GM18867 (cell line): ENCODE data around the gene PSTPIP1.

Source experiments
- ATAC-seq: cut with Tn5 transposase; IDR thresholded peaks from one replicate; pipeline ENCODE4 v1.9.1; 2021; ENCODE audit warnings: mild to moderate bottlenecking, moderate library complexity; ENCODE audit not compliant: unreplicated experiment

Gene PSTPIP1

DNA sequence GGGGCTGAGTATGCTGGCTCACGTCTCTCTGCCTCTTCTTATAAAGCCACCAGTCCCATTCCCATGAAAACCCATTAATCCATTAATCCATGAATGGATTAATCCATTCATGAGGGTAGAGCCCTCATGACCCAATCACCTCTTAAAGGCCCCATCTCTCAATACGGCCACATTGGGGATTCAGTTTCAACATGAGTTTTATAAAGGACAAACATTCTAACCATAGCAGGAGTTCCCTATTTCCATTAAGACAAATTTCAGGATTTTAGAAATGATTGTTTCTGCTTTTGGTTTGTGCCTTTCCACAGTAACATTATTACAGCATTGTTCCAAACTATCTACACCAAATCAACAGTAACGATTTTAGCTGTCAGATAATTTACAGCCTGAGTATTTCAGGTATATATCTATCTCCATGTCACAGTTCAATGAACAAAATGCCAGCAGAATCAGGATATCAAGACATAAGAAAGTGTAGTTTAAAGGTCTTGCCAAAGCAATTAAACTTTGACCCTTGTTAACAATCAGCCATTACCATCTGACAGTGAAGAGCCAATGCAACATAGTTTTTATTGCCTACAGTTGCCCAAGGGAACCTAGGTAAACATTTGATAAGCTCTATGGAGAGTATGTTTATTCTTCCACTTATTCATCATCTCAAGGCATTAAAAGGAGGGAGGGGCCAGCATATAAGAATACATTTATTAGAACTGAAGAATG is 72.2 kb downstream of the PSTPIP1 start:
- no peak for ATAC-seq

GRCh38 chr15:77067691-77068367 is 72.9 kb downstream of the PSTPIP1 start:
- peak; percentile 44 for ATAC-seq

DNA sequence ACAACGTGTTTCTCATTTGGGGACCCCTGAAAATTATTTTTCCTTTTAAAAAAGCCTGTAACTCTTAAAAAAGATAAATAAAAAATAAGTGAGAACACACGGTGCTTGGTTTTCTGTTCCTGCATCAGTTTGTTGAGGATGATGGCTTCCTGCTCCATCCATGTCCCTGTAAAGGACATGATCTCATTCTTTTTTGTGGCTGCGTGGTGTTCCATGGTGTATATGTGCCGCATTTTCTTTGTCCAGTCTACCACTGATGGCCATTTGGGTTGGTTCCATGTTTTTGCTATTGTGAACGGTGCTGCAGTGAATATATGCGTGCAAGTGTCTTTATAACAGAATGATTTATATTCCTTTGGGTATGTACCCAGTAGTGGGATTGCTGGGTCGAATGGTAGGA is 73.7 kb downstream of the PSTPIP1 start:
- ATAC-seq = no peak

GRCh38 chr15:77069521-77070121 is 74.7 kb downstream of the PSTPIP1 start:
- ATAC-seq = no peak

- ATAC-seq = no peak
These were observed 75.2 kb downstream of the PSTPIP1 start for GRCh38 chr15:77070180-77070494.

DNA sequence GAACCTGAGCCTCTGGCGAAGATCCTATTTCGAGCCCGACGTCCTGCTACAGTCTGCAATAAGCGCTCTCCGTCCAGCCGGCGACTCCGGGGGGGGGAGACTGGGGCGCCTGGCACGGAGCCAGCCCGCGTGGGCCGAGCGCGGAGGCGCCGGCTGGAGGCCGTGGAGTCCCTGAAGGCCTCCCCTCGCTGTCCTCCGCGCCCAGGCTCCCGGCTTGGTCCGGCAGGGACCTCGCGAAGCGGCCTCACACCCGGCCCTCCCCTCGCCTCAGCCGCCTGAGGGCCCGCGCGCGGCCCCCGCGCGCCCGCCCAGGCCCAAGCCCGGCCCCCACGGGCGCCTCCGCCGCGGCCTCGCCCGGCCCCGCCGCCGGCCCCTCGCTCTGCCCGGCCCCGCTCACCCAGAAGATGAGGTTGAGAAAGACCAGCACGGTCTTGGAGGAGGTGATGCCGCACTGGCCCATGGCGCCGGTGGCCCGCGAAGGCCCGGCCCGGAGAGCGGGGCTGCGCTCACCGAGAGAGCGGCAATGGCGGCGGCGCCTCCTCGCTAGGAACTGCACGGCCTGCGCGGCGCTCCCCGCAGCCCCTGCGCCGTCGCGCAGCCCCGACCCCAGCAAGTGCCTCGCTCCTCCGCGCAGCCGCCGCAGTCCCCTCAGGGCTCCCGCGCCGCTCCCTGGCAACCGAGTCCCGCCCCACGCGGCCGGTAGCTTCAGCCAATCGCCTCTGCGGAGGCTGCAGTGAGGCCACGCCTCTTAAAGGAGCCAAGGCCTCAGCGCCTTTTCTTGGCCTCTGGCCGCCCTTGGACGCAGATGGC is 75.8 kb downstream of the PSTPIP1 start, which contains the start of gene TSPAN3:
TSS of gene TSPAN3 (minus strand) at position 615 of the 810 bp plus-strand sequence. CDS start at position 460, 155 bp downstream.
- peak; percentile 93 for ATAC-seq

DNA sequence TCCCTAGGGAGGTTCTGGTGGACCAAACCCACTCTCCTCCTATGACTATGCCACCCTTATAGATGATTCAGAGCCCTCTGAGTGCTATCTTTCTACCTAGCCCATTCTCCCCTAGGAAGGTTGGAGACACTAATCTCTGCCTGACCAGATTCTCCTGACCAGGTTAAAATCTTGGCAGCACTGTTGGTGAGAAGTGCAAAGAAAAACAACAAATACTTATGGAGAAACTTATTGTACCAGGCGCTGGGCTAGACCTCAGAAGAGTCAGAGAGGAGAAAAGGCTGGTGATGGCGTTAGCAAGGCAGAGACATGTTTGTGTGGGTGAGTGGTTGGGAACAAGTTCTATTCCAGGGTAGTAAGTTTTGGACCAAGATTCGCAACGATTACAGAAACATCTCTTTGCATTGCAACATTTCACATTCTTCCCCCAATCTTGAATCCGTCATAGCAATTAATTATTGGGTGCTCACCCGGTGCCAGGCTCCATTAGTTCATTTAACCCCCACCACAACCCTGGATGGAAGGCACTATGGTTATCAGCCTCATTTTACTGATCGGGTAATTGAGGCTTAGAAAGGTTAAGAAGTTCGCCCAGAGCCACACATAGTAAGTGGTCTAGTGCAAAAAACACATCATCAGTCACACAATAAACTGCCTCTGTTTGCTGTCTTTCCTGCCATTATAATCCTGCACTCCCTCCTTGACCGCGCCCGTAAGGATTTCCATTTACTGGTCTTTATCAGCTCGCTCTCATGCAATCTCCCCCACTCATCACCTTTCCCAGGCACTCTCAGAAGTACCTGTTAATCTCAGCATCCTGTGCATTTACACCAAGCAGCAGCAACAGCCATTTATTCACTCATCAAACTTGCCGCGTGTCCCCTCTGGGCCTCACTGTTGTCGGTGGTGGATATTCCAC is 76.6 kb downstream of the PSTPIP1 start:
- no peak for ATAC-seq

DNA sequence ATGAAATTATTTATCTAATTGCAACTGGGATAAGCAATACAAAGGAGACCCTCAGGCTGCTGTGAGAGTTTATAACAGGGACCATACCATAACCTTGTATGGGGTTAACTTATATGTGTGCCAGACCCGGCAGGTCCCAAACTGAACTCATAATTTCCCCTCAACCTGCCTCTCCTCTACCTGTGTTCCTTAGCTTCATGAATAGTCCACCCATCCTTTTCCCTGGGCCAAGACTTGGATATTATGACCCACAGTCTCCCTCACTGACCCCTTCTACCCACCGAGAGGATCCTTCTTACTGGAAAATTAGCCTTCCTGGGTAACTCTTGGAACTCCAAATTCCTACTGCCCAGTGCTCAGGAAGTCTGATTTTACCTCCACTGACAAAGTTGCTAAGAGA is 79.4 kb downstream of the PSTPIP1 start:
- ATAC-seq = no peak

GRCh38 chr15:77075528-77075927 is 80.6 kb downstream of the PSTPIP1 start:
- no peak for ATAC-seq

- ATAC-seq = no peak
These were observed 81.5 kb downstream of the PSTPIP1 start for GRCh38 chr15:77076323-77076915.

DNA sequence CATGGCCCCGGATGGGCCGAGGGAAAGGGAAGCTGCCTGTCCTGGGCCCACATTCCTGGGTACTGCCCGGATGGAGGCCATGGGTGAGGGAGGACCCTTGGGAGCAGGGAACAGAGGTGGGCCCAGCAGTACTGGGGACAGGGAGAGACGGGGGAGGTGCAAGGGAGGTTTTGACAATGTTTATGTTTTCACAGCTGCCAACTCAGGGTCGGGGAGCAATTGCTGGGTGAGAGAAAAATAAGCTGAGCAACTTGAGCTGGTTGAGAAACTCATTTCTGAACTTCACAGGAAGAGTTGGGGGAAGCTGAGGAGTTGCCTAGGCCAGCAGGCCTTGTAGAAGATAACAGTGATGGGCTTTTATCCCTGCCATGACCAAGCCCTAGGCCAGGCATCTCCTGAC is 87.0 kb downstream of the PSTPIP1 start:
- ATAC-seq = no peak

DNA sequence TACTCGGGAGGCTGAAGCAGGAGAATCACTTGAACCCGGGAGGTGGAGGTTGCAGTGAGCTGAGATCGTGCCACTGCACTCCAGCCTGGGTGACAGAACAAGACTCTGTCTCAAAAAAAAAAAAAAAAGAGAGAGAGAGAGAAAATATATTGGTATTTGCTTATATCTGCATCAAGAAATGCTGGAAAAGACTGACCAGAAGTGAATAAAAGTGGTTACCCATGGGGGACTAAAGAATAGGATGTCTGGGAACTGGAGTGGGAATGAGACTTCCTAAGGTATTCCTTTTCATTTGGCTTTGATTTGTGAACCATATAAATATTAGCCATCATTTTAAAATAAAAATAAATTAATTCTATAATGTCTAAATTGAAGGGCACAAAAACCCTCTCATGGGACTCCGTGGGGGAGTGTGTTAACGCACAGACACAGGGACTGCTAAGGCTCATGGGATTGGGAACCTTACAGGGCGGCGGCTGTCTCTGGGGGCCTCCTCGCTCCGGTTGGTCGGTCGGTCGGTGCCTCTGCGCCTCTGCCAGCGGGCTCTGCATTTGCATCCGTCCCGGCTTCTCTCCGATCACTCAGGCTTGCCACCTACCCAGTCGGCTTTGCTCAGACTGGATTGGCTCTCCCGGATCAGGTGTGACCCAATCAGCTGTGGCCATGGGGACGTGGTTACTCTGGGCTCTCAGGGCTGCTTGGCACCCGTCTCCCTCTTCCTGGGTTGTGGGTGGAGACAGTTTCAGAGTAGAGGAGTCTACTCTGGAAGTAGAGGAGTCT is 88.6 kb downstream of the PSTPIP1 start:
- peak; percentile 83 for ATAC-seq

DNA sequence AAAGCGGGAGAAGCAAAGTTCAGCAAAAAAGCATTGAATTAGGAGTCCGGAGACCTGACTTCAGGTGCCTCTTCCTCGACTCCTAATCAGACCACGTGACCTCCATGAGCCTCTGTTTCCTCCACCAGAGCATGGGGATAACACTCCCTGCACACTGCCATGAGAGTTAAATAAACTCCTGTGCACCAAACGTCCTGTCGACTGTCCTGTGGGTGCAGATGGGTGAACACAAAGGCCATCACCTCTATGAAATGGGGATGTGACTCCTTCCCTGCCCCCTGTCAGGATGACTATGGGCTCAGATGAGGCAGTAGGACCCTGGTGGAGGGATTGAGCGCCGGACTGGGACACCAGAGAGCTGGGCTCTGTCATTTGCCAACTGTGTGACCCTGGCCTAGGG is 89.5 kb downstream of the PSTPIP1 start:
- no peak for ATAC-seq

DNA sequence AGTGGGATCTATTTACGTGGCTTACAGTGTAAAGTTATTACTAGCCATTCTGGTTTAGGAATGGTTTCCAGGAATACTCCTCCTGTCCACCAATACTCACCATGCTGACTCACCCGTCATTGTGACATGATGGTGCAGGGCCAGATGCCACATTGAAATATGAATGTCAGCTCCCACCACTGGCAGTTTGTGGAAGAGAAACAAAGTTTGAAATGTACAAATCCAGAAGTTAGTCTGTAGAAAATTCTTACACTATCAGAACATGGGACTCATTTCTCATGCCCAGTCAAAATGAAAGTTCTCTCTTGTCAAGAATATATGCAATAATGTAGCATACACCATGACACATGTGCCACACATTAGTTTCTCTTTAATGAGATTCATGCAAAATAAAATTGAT is 90.4 kb downstream of the PSTPIP1 start:
- no peak for ATAC-seq
